HG03457 (cell line): ENCODE results near the gene LITAF.
"Not testable (repeated sequence)": the region's sequence is repeated elsewhere in the genome, so short reads cannot be mapped to it uniquely, and the experiment has no call there.

Source experiments
- ATAC-seq: cut with Tn5 transposase; IDR thresholded peaks from one replicate; pipeline ENCODE4 v1.9.1; 2021; ENCODE audit warnings: moderate number of reproducible peaks; ENCODE audit not compliant: unreplicated experiment

The LITAF gene

DNA sequence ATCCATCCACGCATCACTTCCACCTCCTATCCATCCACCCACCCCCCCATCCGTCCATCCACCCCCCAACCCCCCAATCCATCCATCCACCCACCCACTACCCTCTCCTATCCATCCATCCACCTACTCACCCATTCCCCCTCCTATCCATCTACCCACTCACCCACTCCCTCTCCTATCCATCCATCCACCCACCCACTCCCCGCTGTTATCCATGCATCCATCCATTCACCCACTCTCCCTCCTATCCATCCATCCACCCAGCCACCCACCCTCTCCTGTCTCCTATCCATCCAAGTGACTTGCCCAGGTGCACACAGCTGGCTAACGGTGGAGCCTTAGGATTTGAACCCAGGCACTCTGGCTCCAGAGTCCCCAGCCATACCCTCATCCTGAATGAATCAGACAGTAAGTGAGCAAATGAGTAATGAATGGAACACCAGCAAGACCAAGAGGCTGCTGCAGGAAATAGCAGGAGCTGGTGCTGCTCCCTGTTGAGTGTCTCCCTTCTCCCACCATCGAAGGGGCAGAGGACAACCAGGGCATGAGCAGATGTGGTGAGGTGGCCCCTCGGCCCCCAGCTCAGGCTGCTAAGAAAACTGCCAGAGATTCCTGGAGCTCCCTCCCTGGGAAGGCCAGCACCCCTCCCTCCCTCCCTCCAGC lies 62.5 kb downstream of the LITAF start:
- ATAC-seq: no peak

DNA sequence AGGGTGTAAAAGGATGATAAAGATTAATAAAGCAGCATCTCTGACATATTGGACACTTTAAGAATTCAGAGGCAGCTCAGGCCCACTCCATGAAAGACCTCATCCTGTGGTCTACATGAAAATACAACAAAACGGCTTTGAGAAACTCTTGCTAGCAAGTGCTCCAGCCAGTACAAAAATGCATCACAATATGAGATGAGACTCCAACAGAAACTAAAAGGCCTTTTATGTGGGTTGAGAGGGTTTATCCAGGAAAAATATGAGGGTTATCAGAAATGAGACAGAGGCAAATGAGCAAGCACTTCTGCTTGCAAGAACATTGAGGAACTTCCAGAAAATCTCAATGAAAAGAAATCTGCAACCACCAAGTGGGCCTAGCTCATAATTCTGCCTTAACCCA lies 65.7 kb downstream of the LITAF start:
- ATAC-seq: no peak

DNA sequence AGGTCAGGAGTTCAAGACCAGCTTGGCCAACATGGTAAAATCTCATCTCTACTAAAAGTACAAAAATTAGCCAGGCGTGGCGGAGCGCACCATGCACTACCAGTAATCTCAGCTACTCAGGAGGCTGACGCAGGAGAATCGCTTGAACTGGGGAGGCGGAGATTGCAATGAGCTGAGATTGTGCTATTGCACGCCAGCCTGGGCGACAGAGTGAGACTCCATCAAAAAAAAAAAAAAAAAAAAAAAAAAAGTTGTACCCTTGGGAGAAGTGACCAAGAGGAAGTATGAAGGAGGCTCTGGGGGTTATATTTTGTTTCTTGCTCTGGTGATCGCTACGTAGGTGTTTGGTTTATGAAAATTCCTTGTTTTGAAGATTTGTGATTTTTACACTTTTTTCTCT lies 66.3 kb downstream of the LITAF start:
- no peak for ATAC-seq

DNA sequence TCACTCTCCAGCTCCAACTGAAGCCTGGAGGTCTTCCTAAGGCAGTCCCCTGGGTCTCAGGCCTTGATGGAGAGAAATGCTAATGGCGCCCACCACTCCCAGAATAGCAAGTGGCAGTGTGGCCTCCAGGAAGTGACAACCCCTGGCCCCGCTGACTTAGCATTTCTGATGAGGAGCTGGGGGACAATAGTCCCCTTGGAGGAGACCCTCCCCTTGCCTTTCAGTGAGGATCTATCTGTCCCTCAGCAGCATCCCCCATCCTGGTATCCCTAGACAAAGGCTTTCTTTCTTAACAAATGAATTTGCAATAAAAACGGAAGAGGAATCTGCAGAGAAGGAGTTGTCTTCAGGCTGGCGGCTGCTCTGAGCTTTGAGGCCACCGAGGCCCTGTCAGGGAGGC lies 68.8 kb downstream of the LITAF start:
- no peak for ATAC-seq

DNA sequence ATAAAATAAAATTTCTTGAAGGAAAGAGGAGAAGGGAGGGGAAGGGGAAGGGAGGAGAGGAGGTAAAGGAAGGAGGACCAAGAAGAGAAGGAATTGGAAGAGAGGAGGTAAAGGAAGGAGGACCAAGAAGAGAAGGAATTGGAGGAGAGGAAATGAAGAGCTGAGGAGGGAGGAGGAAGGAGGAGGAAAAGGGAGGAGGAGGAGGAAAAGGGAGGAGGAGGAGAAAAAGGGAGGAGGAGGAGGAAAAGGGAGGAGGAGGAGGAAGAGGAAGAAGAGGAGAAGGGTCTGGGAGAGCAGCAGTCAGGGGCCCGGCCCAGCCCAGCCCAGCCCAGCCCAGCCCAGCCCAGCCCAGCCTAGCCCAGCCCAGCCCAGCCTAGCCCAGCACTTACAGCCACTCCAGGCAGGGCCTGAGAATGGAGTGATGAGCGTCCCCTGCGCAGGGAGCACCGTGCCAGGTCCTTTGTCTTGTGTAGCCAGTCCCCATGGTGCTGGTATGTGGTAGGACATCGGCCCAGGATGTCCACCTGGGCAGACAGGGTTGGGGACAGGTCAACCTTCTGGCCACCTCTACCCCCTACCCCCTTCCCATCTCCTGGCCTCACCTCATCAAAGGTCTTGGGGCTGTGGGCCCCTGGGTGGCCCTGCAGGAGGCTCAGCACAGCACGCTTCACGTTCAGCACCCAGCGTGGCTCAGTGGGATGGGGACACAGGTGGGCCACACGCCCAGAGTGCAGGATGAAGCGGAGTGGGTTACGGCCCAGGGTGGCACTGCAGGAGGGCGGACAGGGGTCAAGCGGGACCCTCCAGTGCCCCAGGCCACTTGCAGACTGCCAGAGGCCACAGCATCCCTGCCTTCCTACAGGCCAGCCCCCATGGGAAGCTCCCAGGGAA lies 70.9 kb downstream of the LITAF start:
- ATAC-seq: no peak

DNA sequence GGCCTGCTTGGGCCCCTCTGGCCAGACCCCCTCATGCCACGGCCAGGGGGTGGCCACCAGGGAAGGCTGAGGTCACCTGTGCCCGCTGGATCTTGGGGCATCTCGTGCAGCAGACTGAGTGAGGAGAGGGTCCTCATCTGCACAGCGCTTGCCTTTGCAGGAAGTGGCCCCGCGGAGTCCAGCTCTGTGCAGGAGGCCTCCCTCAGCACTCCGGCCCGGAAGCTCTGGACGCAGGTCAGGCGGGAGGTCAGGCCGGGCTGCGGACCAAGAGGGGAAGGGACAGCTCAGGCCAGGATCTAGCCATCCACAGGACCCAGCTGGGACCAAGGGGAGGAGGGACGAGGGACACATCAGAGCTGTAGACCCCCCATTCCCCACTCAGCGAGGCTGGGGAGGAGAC lies 72.4 kb downstream of the LITAF start:
- ATAC-seq: no peak

DNA sequence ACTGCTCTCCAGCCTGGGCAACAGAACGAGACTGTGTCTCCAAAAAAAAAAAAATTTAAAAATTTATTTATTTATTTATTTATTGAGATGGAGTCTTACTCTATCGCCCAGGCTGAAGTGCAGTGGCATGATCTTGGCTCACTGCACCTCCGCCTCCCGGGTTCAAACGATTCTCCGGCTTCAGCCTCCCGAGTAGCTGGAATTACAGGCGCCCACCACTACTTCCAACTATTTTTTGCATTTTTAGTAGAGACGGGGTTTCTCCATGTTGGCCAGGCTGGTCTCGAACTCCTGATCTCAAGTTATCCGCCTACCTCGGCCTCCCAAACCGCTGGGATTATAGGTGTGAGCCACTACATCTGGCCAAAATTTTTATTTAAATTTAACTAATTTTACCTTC lies 73.4 kb downstream of the LITAF start:
- ATAC-seq: not testable (repeated sequence)

DNA sequence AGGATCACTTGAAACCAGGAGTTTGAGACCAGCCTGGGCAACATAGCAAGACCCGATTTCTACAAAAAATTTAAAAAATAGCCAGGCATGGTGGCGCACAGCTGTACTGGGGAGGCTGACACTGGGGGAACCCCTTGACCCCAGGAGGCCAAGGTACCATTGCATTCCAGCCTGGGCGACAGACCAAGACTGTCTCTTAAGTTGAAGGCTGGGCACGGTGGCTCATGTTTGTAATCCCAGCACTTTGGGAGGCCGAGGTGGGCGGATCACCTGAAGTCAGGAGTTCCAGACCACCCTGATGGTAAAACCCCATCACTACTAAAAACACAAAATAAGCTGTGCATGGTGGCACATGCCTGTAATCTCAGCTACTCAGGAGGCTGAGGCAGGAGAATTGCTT lies 74.9 kb downstream of the LITAF start:
- ATAC-seq: no peak

DNA sequence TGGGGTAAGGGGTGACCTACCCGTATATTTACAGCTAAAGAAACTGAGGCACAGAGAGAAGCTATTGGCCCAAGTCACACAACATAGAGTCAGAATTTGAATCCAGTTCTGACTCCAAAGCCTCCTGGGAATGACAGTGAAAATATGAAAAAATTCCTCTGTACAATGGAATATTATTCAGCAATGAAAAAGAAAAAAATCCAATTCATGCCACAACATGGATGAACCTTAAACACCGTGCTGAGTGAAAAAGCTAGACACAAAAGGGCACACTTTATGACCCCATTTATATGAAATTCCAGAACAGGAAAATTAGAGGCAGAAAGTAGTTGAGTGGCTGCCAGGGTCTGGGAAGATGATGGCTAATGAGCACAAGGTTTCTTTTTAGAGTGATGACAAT lies 75.4 kb downstream of the LITAF start:
- no peak for ATAC-seq

DNA sequence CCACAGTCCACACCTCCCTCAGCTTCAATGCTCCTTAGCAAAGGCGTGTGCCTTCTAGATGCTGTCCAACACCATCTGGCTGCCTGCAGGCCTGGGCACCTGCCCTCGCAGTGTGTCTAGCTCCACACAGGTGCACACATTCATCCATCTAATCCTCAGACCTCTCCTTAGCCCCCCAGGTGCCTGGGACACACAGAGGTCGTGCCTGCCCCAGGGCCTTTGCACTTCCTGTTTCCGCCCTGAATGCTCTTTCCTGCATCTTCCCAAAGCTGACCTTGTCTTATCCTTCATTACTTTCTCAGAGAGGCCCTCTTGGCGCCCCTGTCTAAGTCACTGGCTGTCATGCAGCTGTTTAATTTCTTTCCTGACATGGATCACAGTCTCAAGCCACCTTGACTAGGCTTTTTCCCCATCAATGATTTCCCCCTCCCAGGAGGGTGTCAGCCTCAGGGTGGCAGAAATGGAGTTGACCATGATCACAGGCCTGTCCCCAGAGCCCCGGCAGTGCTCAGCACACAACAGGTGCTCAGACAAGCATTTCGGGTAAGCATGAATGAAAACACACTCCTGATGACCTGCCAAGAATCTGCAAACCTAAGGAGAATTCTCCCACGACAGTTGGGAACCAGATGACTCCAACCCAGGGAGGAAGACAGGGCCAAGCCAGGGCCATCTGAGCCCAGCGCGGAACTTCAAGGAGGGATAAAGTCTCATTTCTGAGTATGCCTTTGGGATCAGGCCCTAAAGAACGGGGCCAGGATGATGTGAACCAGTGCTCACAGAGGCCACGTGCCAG lies 76.3 kb downstream of the LITAF start:
- no peak for ATAC-seq

DNA sequence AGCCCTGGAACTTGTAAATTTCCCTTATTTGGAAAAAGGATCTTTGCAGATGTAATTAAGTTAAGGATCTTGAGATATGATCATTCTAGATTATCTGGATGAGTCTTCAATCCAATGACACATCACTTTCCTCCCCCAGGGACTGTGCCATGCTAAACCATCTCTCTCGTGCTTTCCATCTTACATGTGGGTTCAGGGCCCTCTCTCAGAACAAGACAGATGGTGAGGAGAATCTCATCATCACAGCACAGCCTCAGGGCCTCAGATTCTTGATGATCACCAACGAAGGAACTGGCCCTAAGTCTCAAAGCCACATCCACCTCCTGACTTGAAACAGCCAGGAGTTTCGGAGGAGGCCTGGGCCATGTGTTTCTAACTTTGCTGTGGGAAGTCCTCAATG lies 78.7 kb downstream of the LITAF start:
- ATAC-seq: no peak

DNA sequence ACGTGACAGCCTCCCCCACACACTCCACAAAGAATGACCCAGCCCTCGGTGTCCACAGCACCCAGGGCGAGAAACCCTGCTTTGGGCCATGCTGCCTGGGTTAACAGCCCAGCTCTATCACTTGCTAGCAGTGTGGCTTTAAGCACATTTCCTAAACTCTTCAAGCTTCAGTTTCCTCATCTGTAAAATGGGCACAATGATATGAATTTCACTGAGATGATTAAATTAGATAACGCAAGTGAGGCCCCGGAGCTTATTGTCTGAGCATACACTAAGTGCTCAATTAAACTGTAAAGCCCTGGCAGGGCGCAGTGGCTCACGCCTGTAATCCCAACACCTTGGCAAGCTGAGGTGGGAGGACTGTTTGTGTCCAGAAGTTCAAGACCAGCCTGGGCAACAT lies 79.4 kb downstream of the LITAF start:
- ATAC-seq: no peak

DNA sequence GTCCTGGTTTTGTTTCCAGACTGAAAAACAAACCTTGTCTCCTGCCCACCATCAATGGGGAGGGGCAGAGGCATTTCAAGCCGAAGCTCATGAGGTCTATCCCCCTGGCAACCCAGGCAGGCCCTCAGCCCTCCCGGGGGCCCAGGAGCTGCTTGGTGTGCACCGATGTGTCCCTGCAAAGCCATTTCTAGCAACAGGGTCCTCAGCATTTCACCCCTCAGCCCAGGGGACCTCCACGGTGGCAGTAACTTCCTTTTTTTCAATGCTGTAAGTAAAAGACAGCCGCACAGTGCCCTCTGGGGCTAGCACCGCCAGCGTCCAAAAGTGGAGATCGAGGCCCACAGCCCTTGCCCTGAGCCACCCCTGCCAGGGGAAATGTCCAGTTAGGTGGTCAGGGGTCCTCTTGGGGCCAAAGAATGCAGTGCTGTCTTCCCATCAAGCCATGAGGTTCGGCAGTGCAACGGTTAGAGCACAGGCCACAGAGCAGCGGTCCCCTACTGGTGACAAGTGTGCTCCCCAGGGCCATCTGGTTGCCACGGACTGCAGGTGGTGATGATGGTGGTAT lies 79.9 kb downstream of the LITAF start:
- ATAC-seq: no peak

DNA sequence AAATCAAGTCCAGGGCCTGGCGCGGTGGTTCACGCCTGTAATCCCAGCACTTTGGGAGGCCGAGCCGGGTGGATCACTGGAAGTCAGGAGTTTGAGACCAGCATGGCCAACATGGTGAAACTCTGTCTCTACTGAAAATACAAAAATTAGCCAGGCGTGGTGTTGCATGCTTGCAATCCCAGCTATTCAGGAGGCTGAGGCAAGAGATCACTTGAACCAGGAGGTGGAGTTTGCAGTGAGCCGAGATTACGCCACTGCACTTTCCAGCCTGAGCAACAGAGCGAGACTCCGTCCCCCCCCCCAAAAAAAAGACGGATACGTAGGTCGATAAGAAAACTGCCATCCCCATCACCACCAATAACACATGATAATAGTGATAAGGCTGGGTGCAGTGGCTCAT lies 82.5 kb downstream of the LITAF start:
- not testable (repeated sequence) for ATAC-seq

DNA sequence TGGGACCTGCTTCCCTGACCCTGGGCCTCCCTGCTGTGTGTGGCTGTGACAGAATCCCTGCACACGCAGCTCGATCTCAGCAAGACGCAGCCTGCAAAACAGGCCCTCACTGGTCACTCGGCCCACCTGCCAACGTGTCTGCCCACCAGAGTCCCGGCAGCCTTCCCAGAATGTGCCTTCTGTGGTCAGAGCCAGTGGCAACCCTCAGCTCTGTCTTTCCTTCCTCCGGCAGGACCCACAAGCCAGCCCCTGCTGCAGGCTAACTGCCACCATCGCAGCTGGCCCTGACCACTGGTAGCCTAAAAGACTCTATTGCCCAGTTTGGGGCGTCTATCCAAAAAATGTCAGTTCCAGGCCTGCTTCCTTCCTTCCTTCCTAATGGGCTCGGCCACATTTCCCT lies 83.2 kb downstream of the LITAF start:
- no peak for ATAC-seq

DNA sequence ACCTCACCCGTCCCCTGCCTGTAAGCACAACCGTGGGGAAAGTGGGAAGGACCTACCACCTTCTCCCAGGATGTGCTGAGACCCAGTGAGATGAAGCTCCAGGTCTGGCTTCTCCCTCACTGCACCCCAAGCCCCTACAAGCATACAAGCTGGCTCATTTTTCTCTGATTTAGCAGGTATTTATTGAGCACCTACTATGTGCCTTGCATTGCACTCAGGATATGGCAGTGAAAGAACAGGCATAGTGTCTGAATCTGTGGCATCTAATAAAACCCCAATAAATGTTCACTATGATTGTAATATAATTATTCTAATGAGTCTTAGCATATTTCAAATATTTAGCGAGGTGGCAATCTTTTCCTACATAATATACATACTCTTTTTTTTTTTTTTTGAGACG lies 84.5 kb downstream of the LITAF start:
- no peak for ATAC-seq

DNA sequence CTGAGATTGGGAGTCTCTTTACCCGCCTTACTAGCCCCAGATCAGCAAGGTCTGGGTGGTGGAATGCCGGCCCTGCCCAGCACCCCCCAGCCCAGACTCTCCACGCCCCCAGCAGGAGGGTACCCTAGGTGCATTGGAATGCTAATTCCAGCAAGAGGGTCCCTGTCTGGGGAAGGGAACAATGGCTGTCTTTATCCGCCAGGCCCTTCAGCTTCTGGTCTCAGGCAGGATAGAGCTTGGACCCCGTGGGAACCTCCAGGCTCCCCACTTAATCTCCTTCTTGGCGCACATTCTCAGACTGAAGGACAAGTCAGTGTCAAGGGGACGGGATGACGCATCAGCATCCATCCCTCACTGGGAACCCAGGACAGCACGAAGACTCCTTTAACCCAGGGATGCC lies 85.1 kb downstream of the LITAF start:
- no peak for ATAC-seq

DNA sequence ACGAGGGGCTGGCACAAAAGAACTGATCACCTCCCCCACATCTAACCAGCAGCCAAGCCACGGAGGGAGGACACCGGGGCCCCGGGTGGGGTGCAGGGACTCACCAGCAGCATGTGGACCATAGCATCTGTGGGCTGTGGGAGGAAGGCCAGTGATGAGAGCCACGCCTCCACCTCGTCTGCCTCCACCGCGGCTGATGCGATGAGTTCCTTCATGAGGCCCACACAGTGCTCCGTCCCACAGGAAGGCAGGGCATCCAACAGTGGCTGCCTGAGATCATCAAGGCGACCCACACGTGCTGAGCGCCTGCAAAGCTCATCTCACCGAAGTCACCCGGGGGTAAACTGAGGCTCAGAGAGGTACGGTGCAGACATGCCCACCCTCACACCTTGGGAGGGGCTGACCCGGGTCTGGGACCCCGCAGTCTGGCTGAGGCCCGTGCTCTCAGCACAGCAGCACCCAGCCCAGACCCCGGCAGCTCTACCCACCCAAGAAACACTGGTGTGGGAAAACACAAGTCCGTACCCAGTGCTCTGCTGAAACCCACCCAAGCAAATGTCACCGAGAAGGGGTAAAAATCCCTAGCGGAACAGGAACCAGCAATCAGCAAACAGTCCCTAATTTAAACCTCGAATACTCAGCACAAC lies 85.9 kb downstream of the LITAF start:
- ATAC-seq: no peak

DNA sequence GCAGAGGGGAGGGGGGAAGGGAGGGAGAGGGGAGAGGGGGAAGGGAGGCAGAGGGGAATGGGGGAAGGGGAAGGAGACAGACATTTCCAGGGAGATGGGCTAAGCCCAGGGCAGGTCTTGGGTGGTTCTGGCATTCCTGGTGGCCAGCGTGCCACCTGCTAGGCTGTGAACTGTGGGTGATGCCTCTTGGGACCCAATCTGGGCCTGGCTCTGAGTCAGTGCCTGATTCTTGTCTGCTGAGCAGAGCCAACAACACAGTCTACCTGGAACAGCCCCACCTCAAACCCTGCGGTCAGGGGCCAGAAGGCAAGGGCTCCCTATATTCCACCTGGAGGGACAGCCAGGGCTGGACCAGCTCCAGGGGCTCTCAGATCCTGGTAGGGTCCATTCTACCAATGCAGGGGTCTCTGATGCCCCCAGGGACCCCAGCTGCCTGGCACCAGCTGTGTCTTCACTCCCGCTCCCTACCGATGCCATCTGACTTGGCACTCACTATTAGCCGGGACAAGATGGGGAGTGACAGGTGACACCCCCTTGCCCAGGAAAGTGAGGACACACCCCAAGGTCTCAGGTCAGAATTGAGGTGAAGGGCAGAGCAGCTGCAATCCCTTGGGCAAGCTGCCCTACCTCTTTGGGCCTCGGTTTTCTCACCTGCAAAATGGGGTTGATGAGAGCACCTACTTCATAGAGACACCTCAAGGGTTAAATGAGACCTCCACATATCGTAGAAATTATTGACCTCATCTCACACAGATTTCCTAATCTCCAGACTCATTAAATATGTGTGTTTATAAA lies 87.2 kb downstream of the LITAF start:
- no peak for ATAC-seq

DNA sequence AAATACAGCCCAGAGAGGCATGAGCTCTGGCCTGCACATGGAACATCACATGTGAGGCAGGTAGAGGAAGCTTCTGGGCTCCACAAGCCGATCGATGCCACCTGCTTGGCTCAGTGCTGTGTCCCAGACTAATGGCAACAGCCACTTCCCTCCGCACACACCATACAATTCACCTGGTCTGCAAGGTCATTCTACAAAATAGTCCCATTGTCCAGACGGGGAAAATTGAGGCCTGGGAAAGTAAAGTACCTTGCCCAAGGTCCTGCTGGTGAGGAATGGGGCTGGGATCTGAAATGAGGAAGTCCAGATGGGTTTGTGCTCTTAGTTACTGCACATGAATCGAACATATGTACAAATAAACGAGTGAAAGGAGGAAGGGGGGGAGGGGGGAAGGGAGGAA lies 88.0 kb downstream of the LITAF start:
- no peak for ATAC-seq
